Esophagus muscularis mucosa (tissue), 4 donors: ENCODE data around the gene CTRB1. TPM values are rescaled to one million over a fixed set of nuclear protein-coding genes. Genes with fewer than 3 reads are reported as not detected.

Source experiments
- DNase-seq: peaks from one replicate; pipeline ENCODE4 v3.0.0-alpha.2; 2017; ENCODE audit errors: extremely low spot score
- H3K27ac ChIP-seq, 4 donors: fragments of 200-600 bp; sonication (generic); replicated peaks in 1 of 4; 1 replicate in 3 of 4; 2 replicates in 1 of 4; pipeline ENCODE4 v1.5.1; 2016 to 2019; ENCODE audit warnings: mild to moderate bottlenecking in 1 of 4
- H3K27me3 ChIP-seq, 4 donors: fragments of 200-600 bp; sonication (generic); one replicate each; pipeline versions ENCODE4 v1.5.1 to v1.6.0; 2016 to 2019
- H3K36me3 ChIP-seq, 4 donors: fragments of 200-600 bp; sonication (generic); one replicate each; pipeline ENCODE4 v1.5.1; 2016 to 2019
- H3K4me1 ChIP-seq, 4 donors: fragments of 200-600 bp; sonication (generic); one replicate each; pipeline ENCODE4 v1.5.1; 2016 to 2019
- H3K4me3 ChIP-seq, 4 donors: fragments of 200-600 bp; sonication (generic); 1 replicate in 2 of 4; 2 replicates in 2 of 4; pipeline ENCODE4 v1.5.1; 2016 to 2019; ENCODE audit warnings: mild to moderate bottlenecking in 4 of 4, moderate library complexity in 1 of 4
- H3K9me3 ChIP-seq, 4 donors: fragments of 200-600 bp; sonication (generic); 1 replicate in 3 of 4; 2 replicates in 1 of 4; pipeline ENCODE4 v1.5.1; 2016 to 2019
- CTCF ChIP-seq, 3 experiments: fragments of 200-600 bp in 2 of 3; fragments of 450-650 bp in 1 of 3; sonication (generic) in 2 of 3; IDR thresholded peaks; one replicate each; pipeline ENCODE4 v1.5.1; 2017 to 2019; ENCODE audit warnings: antibody characterized with exemption in 3 of 3, mild to moderate bottlenecking in 2 of 3, moderate library complexity in 1 of 3
- EP300 ChIP-seq: sonication (generic); formaldehyde crosslinking; IDR thresholded peaks from one replicate; pipeline ENCODE4 v1.6.1; 2017; ENCODE audit warnings: antibody characterized with exemption
- POLR2A ChIP-seq: fragments of 450-650 bp; IDR thresholded peaks from one replicate; pipeline ENCODE4 v1.6.1; 2017; ENCODE audit warnings: antibody characterized with exemption, moderate library complexity, mild to moderate bottlenecking, low read depth
- POLR2AphosphoS5 ChIP-seq, 2 donors: sonication (generic); formaldehyde crosslinking; IDR thresholded peaks; one replicate each; pipeline ENCODE4 v1.6.1; 2017; ENCODE audit warnings: antibody characterized with exemption in 2 of 2
- WGBS: methylation state at CpG from one replicate; pipeline ENCODE4 v1.1.5; 2018; 5-methylcytosine and 5-hydroxymethylcytosine counted together
- intact Hi-C: fragments of 100-400 bp; cut with DNase I; formaldehyde crosslinking; loops from one replicate; pipeline ENCODE4 v1.15.1; 2023
- total RNA-seq, 4 donors: library from RNA; depleted of rRNA; stranded (reverse); fragments of >200 nt; gene quantifications; one replicate each; pipeline versions ENCODE4 v1.1.0 to v1.2.1, GENCODE V29; 2016

CTRB1 gene
- total RNA-seq, 4 donors from 2014 or later, result not detected

GRCh38 chr16:75264457-75264998, 45.7 kb downstream of the CTRB1 start:
- peaks cover 64 to 79% (median 78%) of the 10 kb centered on the region in 4 donors for H3K4me1 ChIP-seq
- H3K9me3 ChIP-seq, result no peaks in the 10 kb centered on the region
- TF ChIP-seq POLR2AphosphoS5 (IDR thresholded peaks at IDR 0.05) (peak in 1 of 2 donors; percentile 12), EP300 (no peak), POLR2A (no peak)
- H3K27me3 ChIP-seq, result no peaks in the 10 kb centered on the region
- 15% methylated on average over 9 of the region's 14 CpGs for WGBS
- intact Hi-C loops, result no loop called here
- peak overlapping the region; percentile 86 to 99 (median 92) for H3K4me3 ChIP-seq
- H3K36me3 ChIP-seq, result peaks cover 0 to 5% (median 0%) of the 10 kb centered on the region in 4 donors
- peak overlapping the region; percentile 91 to 93 (median 93) for H3K27ac ChIP-seq
- no peak for DNase-seq

- H3K27me3 ChIP-seq, result no peaks in the 10 kb centered on the region
- TF ChIP-seq CTCF (IDR thresholded peaks at IDR 0.05) (no peak), EP300 (no peak), POLR2A (no peak), POLR2AphosphoS5 (IDR thresholded peaks at IDR 0.05) (peak in 1 of 2 donors; percentile 28)
- intact Hi-C loops, result no loop called here
- peaks cover 64 to 75% (median 73%) of the 10 kb centered on the region in 4 donors for H3K4me1 ChIP-seq
- no peaks in the 10 kb centered on the region for H3K9me3 ChIP-seq
- WGBS, result under 1% methylated on average over 27 of the region's 74 CpGs
- peak overlapping the region; percentile 86 to 99 (median 92) for H3K4me3 ChIP-seq
- no peak for DNase-seq
- peaks cover 0 to 5% (median 0%) of the 10 kb centered on the region in 4 donors for H3K36me3 ChIP-seq
- peak overlapping the region; percentile 91 to 93 (median 93) for H3K27ac ChIP-seq
Observed at GRCh38 chr16:75264999-75265910, 46.5 kb downstream of the CTRB1 start.

- Histone ChIP-seq H3K27me3 (no peaks in the 10 kb centered on the region), H3K27ac (peak overlapping the region; percentile 91 to 93 (median 93)), H3K9me3 (no peaks in the 10 kb centered on the region), H3K4me3 (peak overlapping the region; percentile 86 to 99 (median 92)), H3K4me1 (peaks cover 62 to 66% (median 65%) of the 10 kb centered on the region in 4 donors), H3K36me3 (peaks cover 0 to 5% (median 0%) of the 10 kb centered on the region in 4 donors)
- DNase-seq, result no peak
- WGBS, result 12% methylated on average over 26 of the region's 62 CpGs
- intact Hi-C loops, result loop anchor here (2.0 kb wide), 1 partner anchor 15 kb away; the partner anchor contains the start of gene BCAR1
- TF ChIP-seq EP300 (no peak), POLR2AphosphoS5 (IDR thresholded peaks at IDR 0.05) (peak; percentile 63 to 68), POLR2A (no peak)
Observed at GRCh38 chr16:75265911-75266701, 47.3 kb downstream of the CTRB1 start.

GRCh38 chr16:75266738-75267630, 48.2 kb downstream of the CTRB1 start:
- TF ChIP-seq CTCF (IDR thresholded peaks at IDR 0.05) (no peak), POLR2AphosphoS5 (IDR thresholded peaks at IDR 0.05) (no peak), POLR2A (no peak), EP300 (no peak)

More at GRCh38 chr16:75266738-75267630, 48.2 kb downstream of the CTRB1 start:
- no peaks in the 10 kb centered on the region for H3K9me3 ChIP-seq
- peak overlapping the region in 2 of 4 donors; percentile 86 to 88 for H3K4me3 ChIP-seq
- H3K36me3 ChIP-seq, result peaks cover 0 to 5% (median 0%) of the 10 kb centered on the region in 4 donors
- no peak for DNase-seq
- H3K4me1 ChIP-seq, result peaks cover 56 to 63% (median 60%) of the 10 kb centered on the region in 4 donors
- intact Hi-C loops, result loop anchor here (2.0 kb wide), 1 partner anchor 16 kb away; the partner anchor contains the start of gene BCAR1
- H3K27me3 ChIP-seq, result no peaks in the 10 kb centered on the region
- peak overlapping the region; percentile 91 to 93 (median 93) for H3K27ac ChIP-seq
- WGBS, result 65% methylated on average over 17 of the region's 27 CpGs
